Stimulated activated CD4-positive, alpha-beta T cell treated with anti-CD3 and anti-CD28 coated beads, Interleukin-15, amount 100 ng/mL, for 1 hour (primary cell): ENCODE results near the gene ARIH1.
"Not testable (repeated sequence)": the region's sequence is repeated elsewhere in the genome, so short reads cannot be mapped to it uniquely, and the experiment has no call there.

ENCODE experiments used
- DNase-seq, 2 donors: peaks; one replicate each; pipeline ENCODE4 v3.0.0-alpha.2; 2020; ENCODE audit warnings: low read depth in 1 of 2, low spot score in 1 of 2

ARIH1 gene

GRCh38 chr15:72593838-72594237 lies 119.7 kb downstream of the ARIH1 start:
- DNase-seq: no peak

GRCh38 chr15:72599855-72600464 lies 125.8 kb downstream of the ARIH1 start:
- DNase-seq: no peak

- DNase-seq: no peak
Measured at GRCh38 chr15:72604794-72605193, 130.7 kb downstream of the ARIH1 start.

GRCh38 chr15:72608084-72608483 lies 134.0 kb downstream of the ARIH1 start:
- DNase-seq: not testable (repeated sequence)

GRCh38 chr15:72609862-72610261 lies 135.7 kb downstream of the ARIH1 start:
- no peak for DNase-seq

GRCh38 chr15:72612324-72612723 lies 138.2 kb downstream of the ARIH1 start:
- DNase-seq: not testable (repeated sequence)

- no peak for DNase-seq
Measured at GRCh38 chr15:72614810-72615532, 140.8 kb downstream of the ARIH1 start.

GRCh38 chr15:72615533-72616233 lies 141.6 kb downstream of the ARIH1 start:
- DNase-seq: not testable (repeated sequence)

GRCh38 chr15:72616491-72617210 lies 142.5 kb downstream of the ARIH1 start:
- DNase-seq: no peak

GRCh38 chr15:72623854-72624253 lies 149.7 kb downstream of the ARIH1 start:
- DNase-seq: not testable (repeated sequence)

- DNase-seq: not testable (repeated sequence)
Measured at GRCh38 chr15:72626153-72626552, 152.0 kb downstream of the ARIH1 start.

- DNase-seq: not testable (repeated sequence)
Measured at GRCh38 chr15:72628249-72629067, 154.3 kb downstream of the ARIH1 start.

- DNase-seq: not testable (repeated sequence)
Measured at GRCh38 chr15:72629068-72629570, 155.0 kb downstream of the ARIH1 start.

GRCh38 chr15:72636519-72637282 lies 162.6 kb downstream of the ARIH1 start:
- DNase-seq: peak in 1 of 2 donors; percentile 52

- DNase-seq: not testable (repeated sequence)
Measured at GRCh38 chr15:72639759-72640483, 165.8 kb downstream of the ARIH1 start.

GRCh38 chr15:72642271-72642670 lies 168.1 kb downstream of the ARIH1 start:
- not testable (repeated sequence) for DNase-seq

- DNase-seq: not testable (repeated sequence)
Measured at GRCh38 chr15:72648631-72649253, 174.6 kb downstream of the ARIH1 start.
